NCI-H2081 treated with DMSO at 0.1 percent for 48 hours (cell line): ENCODE data around the gene TMEM229B.

Experiments used
- DNase-seq: peaks from one replicate; lab custom pipeline; 2025; lab: John Stamatoyannopoulos, UW

TMEM229B gene

GRCh38 chr14:67485501-67486095 lies 2.9 kb downstream of the TMEM229B start:
- DNase-seq: no peak

GRCh38 chr14:67483579-67484285 lies 4.8 kb downstream of the TMEM229B start:
- DNase-seq: no peak

GRCh38 chr14:67482231-67483164 lies 6.0 kb downstream of the TMEM229B start:
- no peak for DNase-seq

GRCh38 chr14:67480011-67480410 lies 8.5 kb downstream of the TMEM229B start:
- DNase-seq: no peak

- no peak for DNase-seq
These were observed 9.8 kb downstream of the TMEM229B start for GRCh38 chr14:67478800-67479084.

GRCh38 chr14:67477926-67478799 lies 10.4 kb downstream of the TMEM229B start:
- no peak for DNase-seq

- DNase-seq: no peak
These were observed 14.2 kb downstream of the TMEM229B start for GRCh38 chr14:67474366-67474765.

GRCh38 chr14:67473290-67474082 lies 15.0 kb downstream of the TMEM229B start:
- DNase-seq: no peak

GRCh38 chr14:67472726-67473125 lies 15.8 kb downstream of the TMEM229B start:
- no peak for DNase-seq

GRCh38 chr14:67469954-67470353 lies 18.6 kb downstream of the TMEM229B start:
- no peak for DNase-seq

GRCh38 chr14:67468378-67468730 lies 20.2 kb downstream of the TMEM229B start:
- DNase-seq: no peak

GRCh38 chr14:67467134-67467533 lies 21.4 kb downstream of the TMEM229B start:
- DNase-seq: no peak

- no peak for DNase-seq
These were observed 23.6 kb downstream of the TMEM229B start for GRCh38 chr14:67464879-67465278.

- DNase-seq: no peak
These were observed 24.1 kb downstream of the TMEM229B start for GRCh38 chr14:67464377-67464776.

GRCh38 chr14:67463900-67464299 lies 24.6 kb downstream of the TMEM229B start:
- no peak for DNase-seq

GRCh38 chr14:67461996-67462395 lies 26.5 kb downstream of the TMEM229B start:
- no peak for DNase-seq

GRCh38 chr14:67461341-67461985 lies 27.1 kb downstream of the TMEM229B start:
- no peak for DNase-seq

- DNase-seq: no peak
These were observed 29.2 kb downstream of the TMEM229B start for GRCh38 chr14:67459336-67459735.

- DNase-seq: no peak
These were observed 30.7 kb downstream of the TMEM229B start for GRCh38 chr14:67457782-67458181.

- DNase-seq: no peak
These were observed 31.8 kb downstream of the TMEM229B start for GRCh38 chr14:67456732-67457131.
